ENCODE measurements around the gene SLC49A3.
"Not testable (repeated sequence)": the region's sequence is repeated elsewhere in the genome, so short reads cannot be mapped to it uniquely, and the experiment has no call there.

GRCh38 chr4:635066-635835, 53.7 kb downstream of the SLC49A3 start:
- TF ChIP-seq, protein P1, sequence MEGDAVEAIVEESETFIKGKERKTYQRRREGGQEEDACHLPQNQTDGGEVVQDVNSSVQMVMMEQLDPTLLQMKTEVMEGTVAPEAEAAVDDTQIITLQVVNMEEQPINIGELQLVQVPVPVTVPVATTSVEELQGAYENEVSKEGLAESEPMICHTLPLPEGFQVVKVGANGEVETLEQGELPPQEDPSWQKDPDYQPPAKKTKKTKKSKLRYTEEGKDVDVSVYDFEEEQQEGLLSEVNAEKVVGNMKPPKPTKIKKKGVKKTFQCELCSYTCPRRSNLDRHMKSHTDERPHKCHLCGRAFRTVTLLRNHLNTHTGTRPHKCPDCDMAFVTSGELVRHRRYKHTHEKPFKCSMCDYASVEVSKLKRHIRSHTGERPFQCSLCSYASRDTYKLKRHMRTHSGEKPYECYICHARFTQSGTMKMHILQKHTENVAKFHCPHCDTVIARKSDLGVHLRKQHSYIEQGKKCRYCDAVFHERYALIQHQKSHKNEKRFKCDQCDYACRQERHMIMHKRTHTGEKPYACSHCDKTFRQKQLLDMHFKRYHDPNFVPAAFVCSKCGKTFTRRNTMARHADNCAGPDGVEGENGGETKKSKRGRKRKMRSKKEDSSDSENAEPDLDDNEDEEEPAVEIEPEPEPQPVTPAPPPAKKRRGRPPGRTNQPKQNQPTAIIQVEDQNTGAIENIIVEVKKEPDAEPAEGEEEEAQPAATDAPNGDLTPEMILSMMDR (conservative IDR thresholded peaks at IDR 0.05; ENCODE audit: low read length), result not testable (repeated sequence)
- TF ChIP-seq EZH2phosphoT487 (IDR thresholded peaks at IDR 0.05; ENCODE audit: borderline replicate concordance), result not testable (repeated sequence)
